ENCODE data around the gene WDR5. TPM values are rescaled to one million over a fixed set of nuclear protein-coding genes. Genes with fewer than 3 reads are reported as not detected.
"Not testable (repeated sequence)": the region's sequence is repeated elsewhere in the genome, so short reads cannot be mapped to it uniquely, and the experiment has no call there.

The WDR5 gene
- total and polyA plus RNA-seq, 2 experiments from 2014 or later, result 19.8 to 20.2 TPM

GRCh38 chr9:134103391-134103998, 32.4 kb upstream of the WDR5 start:
- no peaks in the 10 kb centered on the region for H3K9me2 ChIP-seq (replicated peaks; ENCODE audit: insufficient read depth)
- no peaks in the 10 kb centered on the region for H3K27me3 ChIP-seq
- no peaks in the 10 kb centered on the region for H4K20me1 ChIP-seq (ENCODE audit: insufficient read depth, poor library complexity, severe bottlenecking)
- H3K27ac ChIP-seq, result no peak overlapping the region
- H2AFZ ChIP-seq, result no peak overlapping the region
- H3K4me1 ChIP-seq (ENCODE audit: insufficient read depth), result no peaks in the 10 kb centered on the region
- TF ChIP-seq EZH2phosphoT487 (IDR thresholded peaks at IDR 0.05; ENCODE audit: low read depth, severe bottlenecking, unreplicated experiment) (no peak), EZH2 (IDR thresholded peaks at IDR 0.05; ENCODE audit: borderline replicate concordance) (no peak), CTCF (IDR thresholded peaks at IDR 0.05; ENCODE audit: poor library complexity) (no peak)
- WGBS (ENCODE audit: low lambda C conversion rate, missing lambda C conversion rate), result 76% methylated on average over 5 of the region's 5 CpGs
- H3K36me3 ChIP-seq (replicated peaks; ENCODE audit: insufficient read depth, low read depth), result no peaks in the 10 kb centered on the region
- no peaks in the 10 kb centered on the region for H3K79me2 ChIP-seq
- DNase-seq (ENCODE audit: low spot score), result no peak
- H3K4me3 ChIP-seq, result no peak overlapping the region
- H3K9me3 ChIP-seq (ENCODE audit: low read depth), result no peaks in the 10 kb centered on the region
- H3K4me2 ChIP-seq, result no peak overlapping the region

- H3K4me3 ChIP-seq, result no peak overlapping the region
- TF ChIP-seq EZH2 (IDR thresholded peaks at IDR 0.05; ENCODE audit: borderline replicate concordance), result no peak
- TF ChIP-seq EZH2phosphoT487 (IDR thresholded peaks at IDR 0.05; ENCODE audit: low read depth, severe bottlenecking, unreplicated experiment), result no peak
- TF ChIP-seq CTCF (IDR thresholded peaks at IDR 0.05; ENCODE audit: poor library complexity), result no peak
- H3K27ac ChIP-seq, result no peak overlapping the region
- no peak overlapping the region for H3K4me2 ChIP-seq
- no peak overlapping the region for H2AFZ ChIP-seq
- H3K27me3 ChIP-seq, result no peaks in the 10 kb centered on the region
- no peaks in the 10 kb centered on the region for H3K79me2 ChIP-seq
- no peaks in the 10 kb centered on the region for H3K36me3 ChIP-seq (replicated peaks; ENCODE audit: insufficient read depth, low read depth)
- H3K9me3 ChIP-seq (ENCODE audit: low read depth), result no peaks in the 10 kb centered on the region
- H3K9me2 ChIP-seq (replicated peaks; ENCODE audit: insufficient read depth), result no peaks in the 10 kb centered on the region
- no peaks in the 10 kb centered on the region for H3K4me1 ChIP-seq (ENCODE audit: insufficient read depth)
- DNase-seq (ENCODE audit: low spot score), result no peak
- H4K20me1 ChIP-seq (ENCODE audit: insufficient read depth, poor library complexity, severe bottlenecking), result no peaks in the 10 kb centered on the region
- 87% methylated on average over 9 of the region's 9 CpGs for WGBS (ENCODE audit: low lambda C conversion rate, missing lambda C conversion rate)
Observed at GRCh38 chr9:134111064-134111463, 24.8 kb upstream of the WDR5 start.

GRCh38 chr9:134112561-134112960, 23.3 kb upstream of the WDR5 start:
- no peaks in the 10 kb centered on the region for H4K20me1 ChIP-seq (ENCODE audit: insufficient read depth, poor library complexity, severe bottlenecking)
- WGBS (ENCODE audit: low lambda C conversion rate, missing lambda C conversion rate), result 95% methylated on average over 6 of the region's 6 CpGs
- no peak for DNase-seq (ENCODE audit: low spot score)

GRCh38 chr9:134118972-134119371, 16.9 kb upstream of the WDR5 start:
- not testable (repeated sequence) for H3K9me2 ChIP-seq (replicated peaks; ENCODE audit: insufficient read depth); H2AFZ ChIP-seq; DNase-seq (ENCODE audit: low spot score); H3K36me3 ChIP-seq (replicated peaks; ENCODE audit: insufficient read depth, low read depth); H3K9me3 ChIP-seq (ENCODE audit: low read depth); H3K79me2 ChIP-seq; H3K4me1 ChIP-seq (ENCODE audit: insufficient read depth); H3K4me3 ChIP-seq; H3K27me3 ChIP-seq; H4K20me1 ChIP-seq (ENCODE audit: insufficient read depth, poor library complexity, severe bottlenecking); H3K27ac ChIP-seq; H3K4me2 ChIP-seq
- WGBS (ENCODE audit: low lambda C conversion rate, missing lambda C conversion rate), result 100% methylated on average over 4 of the region's 26 CpGs

More at GRCh38 chr9:134112561-134112960, 23.3 kb upstream of the WDR5 start:
- no peak for TF ChIP-seq EZH2phosphoT487 (IDR thresholded peaks at IDR 0.05; ENCODE audit: low read depth, severe bottlenecking, unreplicated experiment)
- Histone ChIP-seq H3K27ac (no peak overlapping the region), H3K4me1 (ENCODE audit: insufficient read depth) (no peaks in the 10 kb centered on the region), H3K4me3 (no peak overlapping the region), H2AFZ (no peak overlapping the region), H3K27me3 (no peaks in the 10 kb centered on the region), H3K9me2 (replicated peaks; ENCODE audit: insufficient read depth) (no peaks in the 10 kb centered on the region), H3K4me2 (no peak overlapping the region), H3K36me3 (replicated peaks; ENCODE audit: insufficient read depth, low read depth) (no peaks in the 10 kb centered on the region), H3K9me3 (ENCODE audit: low read depth) (no peaks in the 10 kb centered on the region), H3K79me2 (no peaks in the 10 kb centered on the region)

Measured in hepatocyte (in vitro differentiated cells).